H54 (cell line): ENCODE results near the gene MAPRE3.
"Not testable (repeated sequence)": the region's sequence is repeated elsewhere in the genome, so short reads cannot be mapped to it uniquely, and the experiment has no call there.

ENCODE experiments used
- DNase-seq: peaks from one replicate; pipeline ENCODE4 v3.0.0; 2011; ENCODE audit warnings: low spot score, mixed read lengths; ENCODE audit not compliant: insufficient read length
- FAIRE-seq: peaks from 3 replicates; lab custom pipeline; 2011; peaks lifted over from hg19 to GRCh38; lab: Jason Lieb, UNC
- POLR2A ChIP-seq: IDR thresholded peaks from 2 replicates; pipeline ENCODE4 v1.6.1; 2011; ENCODE audit warnings: low read depth, mild to moderate bottlenecking, low read length

The MAPRE3 gene

GRCh38 chr2:27074738-27075565, 104.5 kb downstream of the MAPRE3 start:
- FAIRE-seq (no peak), DNase-seq (no peak)
- TF ChIP-seq POLR2A: no peak

- not testable (repeated sequence) for DNase-seq
Measured at GRCh38 chr2:27075566-27075871, 105.1 kb downstream of the MAPRE3 start.

GRCh38 chr2:27076323-27076722, 105.9 kb downstream of the MAPRE3 start:
- no peak for FAIRE-seq

More at GRCh38 chr2:27075566-27075871, 105.1 kb downstream of the MAPRE3 start:
- not testable (repeated sequence) for FAIRE-seq

More at GRCh38 chr2:27076323-27076722, 105.9 kb downstream of the MAPRE3 start:
- DNase-seq: no peak
- no peak for TF ChIP-seq POLR2A
